ENCODE results near the gene ASF1B.

- TF ChIP-seq EZH2 (optimal IDR thresholded peaks at IDR 0.05; ENCODE audit: low read depth, low read length) (no peak), CTCF (IDR thresholded peaks at IDR 0.05; ENCODE audit: low read length) (no peak)
Measured at GRCh38 chr19:14082675-14082960, 53.8 kb downstream of the ASF1B start.

Data from MM.1S (cell line).